Dermis microvascular lymphatic vessel endothelial cell (primary cell): ENCODE data around the gene ZNF273. TPM values are rescaled to one million over a fixed set of nuclear protein-coding genes. Genes with fewer than 3 reads are reported as not detected.

ENCODE experiments used
- DNase-seq, 2 donors: peaks; one replicate each; pipeline versions ENCODE4 v3.0.0 to v3.0.0-alpha.2; 2010; ENCODE audit warnings: low read depth in 2 of 2
- total RNA-seq: library from RNA; depleted of rRNA; stranded (reverse); fragments of >200 nt; gene quantifications from 2 replicates; pipeline ENCODE4 v1.2.1, GENCODE V29; 2014

ZNF273 gene
- total RNA-seq, 1 donor from 2014 or later, result 4.2 TPM

DNA sequence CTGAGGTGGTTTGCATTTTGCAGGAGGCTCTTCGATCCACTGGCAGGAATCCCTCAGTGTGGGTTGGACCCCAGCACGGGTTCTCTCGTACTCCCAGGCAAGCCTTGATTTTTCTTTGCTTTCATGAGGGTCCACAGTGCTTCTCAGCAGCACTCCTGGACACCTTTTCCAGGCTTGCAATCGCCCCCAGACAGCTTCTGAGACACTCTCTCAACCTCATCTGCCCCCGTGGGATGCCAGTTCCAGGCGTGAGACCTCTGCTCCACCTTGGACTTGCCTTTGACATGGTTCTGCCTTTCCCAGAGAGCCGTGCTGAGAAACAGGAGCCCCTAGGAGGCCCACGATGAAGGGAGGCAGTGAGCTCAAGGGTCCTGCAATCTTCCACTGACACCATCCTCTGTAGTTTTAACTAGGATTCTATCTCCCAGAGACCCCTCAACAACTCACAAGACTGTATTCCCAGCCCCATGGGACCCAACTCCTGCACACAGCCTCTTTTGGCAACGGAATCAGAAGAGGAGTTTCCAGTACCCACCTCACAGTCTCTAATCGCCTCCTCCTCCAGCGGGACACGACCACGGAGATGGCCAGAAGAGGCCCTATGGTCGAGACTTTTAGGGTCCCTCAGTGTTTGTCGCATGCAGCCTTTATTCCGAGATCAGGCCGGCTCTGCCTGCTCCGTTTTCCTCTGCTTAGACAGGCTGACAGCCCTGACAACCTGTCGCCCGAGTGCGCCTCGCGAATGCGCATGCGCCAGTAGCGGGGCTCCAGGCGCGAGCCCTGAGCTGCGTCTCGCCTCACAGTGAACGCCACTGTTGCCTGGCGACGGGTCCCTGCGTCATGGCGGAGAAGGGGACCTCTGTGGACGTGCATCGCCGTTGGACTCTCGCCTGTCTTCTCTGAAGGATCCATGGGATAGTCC is 26.0 kb upstream of the ZNF273 start:
- DNase-seq, result peak in 1 of 2 donors; percentile 31

DNA sequence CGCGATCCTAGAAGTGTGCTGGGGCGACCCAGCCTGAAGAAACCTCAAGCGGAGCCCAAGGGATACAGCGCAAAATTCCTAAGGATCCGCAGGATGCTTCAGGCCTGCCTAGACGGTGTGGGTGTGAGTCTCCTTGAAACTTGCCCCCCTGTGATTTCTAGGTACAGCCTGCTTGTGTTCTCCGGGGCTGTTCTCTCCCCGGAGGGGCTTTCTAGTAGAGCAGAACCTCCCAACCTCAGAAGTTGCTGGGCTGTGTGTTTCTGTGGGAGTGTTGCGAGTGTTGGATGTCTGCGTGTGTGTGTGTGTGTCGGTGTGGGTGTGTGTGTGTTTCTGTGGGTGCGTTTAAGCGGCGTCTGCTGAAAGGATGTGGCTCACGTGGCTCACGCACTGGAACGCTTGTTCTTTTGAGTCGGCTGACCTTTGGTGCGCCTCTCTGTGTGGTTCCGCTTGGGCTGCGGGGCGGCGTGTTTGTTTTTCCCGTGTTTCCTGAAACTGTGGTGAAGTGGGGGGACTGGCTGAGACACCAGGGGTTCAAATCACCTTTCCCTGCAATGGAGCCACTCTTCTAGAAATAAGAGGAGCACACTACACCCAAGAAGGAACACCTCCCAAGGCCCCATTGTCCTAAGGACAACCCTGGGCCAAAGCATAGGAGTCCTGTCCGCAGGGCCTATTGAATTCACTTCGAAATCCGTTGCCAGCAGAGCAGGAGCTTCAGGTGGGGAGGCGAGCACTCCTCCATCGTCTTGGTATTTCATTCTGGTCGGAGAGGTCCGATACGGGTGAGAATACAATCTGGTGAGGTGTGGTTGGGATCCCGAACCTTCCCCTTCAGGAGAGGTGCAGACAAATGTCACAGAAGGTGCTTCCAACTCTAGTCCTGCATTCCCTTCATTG is 25.1 kb upstream of the ZNF273 start:
- no peak for DNase-seq

GRCh38 chr7:64878684-64879083 is 24.4 kb upstream of the ZNF273 start:
- peak; percentile 92 to 95 for DNase-seq

GRCh38 chr7:64879086-64879730 is 23.9 kb upstream of the ZNF273 start:
- no peak for DNase-seq

- no peak for DNase-seq
Measured at GRCh38 chr7:64879800-64880199, 23.3 kb upstream of the ZNF273 start.

- DNase-seq, result no peak
Measured at GRCh38 chr7:64880322-64881297, 22.5 kb upstream of the ZNF273 start.

DNA sequence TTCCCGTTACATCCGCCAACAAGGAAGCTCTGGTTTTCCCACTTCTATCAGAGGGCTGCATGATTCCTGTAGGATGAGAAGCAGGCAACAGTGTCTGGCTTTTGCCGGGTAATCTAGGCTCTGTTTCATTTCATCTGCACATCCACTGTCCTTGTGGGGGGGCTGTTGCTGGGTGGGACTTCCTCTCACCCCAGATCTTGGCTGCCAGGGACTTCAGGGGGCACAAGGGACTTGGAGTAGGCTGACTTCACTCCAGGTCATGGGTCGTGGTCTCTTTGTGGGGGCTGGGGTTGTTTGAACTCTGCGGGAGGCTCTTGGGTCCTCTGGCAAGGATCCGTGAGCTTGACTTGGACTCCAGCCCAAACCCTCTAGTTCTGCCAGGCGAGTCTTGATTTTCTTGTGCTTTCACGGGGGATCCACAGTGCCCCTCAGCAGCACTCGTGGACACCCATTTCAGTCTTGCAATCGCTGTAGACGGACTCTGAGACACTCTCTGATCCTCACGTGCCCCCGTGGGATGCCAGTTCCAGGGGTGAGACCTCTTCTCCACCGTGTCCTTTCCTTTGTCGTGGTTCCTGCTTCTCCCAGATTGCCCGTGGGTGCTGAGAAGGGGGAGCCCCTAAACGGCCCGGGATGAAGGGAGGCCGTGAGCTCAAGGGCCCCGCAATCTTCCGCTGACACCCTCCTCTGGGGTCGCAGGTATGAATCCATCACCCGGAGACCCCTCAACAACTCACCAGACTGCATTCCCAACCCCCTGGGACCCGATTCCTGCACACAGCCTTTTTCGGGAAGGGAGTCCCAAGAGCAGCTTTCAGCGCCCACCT is 21.4 kb upstream of the ZNF273 start:
- DNase-seq, result no peak

- peak; percentile 37 to 61 for DNase-seq
Measured at GRCh38 chr7:64882341-64883112, 20.5 kb upstream of the ZNF273 start.

DNA sequence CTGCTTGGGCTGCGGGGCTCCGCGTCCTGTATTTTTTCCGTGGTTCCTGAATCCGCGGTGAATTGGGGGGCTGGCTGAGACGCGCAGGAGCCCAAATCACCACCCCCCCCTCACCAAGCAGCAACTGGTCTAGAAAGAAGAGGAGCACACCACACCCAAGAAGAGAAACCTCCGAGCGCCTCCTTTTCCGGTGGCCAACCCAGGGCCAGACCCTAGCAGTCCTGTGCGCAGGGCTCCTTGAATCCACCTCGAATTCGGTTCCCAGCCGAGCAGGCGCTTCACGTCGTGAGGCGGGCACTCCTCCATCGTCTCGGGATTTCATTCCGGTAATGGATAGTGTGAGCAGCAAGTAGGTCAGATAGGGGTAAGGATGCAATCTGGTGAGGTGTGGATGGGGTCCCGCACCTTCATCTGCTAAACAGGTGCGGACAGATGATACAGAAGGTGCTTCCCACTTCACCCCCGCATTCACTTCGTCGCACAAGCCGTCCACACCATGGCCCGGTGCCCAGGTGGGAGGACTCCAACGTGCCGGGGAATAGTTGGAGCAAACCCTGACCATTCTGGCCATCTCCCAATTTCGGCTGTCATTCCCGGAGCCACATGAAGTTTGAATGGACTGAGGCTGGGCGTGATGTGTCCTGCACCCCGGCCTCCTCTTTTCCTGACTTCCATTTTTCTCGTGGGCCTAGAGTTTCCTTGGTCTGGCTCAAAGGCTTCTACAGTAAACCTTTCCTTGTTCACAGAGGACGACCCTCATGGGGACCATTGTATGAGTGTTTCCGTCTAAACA is 19.8 kb upstream of the ZNF273 start:
- no peak for DNase-seq

DNA sequence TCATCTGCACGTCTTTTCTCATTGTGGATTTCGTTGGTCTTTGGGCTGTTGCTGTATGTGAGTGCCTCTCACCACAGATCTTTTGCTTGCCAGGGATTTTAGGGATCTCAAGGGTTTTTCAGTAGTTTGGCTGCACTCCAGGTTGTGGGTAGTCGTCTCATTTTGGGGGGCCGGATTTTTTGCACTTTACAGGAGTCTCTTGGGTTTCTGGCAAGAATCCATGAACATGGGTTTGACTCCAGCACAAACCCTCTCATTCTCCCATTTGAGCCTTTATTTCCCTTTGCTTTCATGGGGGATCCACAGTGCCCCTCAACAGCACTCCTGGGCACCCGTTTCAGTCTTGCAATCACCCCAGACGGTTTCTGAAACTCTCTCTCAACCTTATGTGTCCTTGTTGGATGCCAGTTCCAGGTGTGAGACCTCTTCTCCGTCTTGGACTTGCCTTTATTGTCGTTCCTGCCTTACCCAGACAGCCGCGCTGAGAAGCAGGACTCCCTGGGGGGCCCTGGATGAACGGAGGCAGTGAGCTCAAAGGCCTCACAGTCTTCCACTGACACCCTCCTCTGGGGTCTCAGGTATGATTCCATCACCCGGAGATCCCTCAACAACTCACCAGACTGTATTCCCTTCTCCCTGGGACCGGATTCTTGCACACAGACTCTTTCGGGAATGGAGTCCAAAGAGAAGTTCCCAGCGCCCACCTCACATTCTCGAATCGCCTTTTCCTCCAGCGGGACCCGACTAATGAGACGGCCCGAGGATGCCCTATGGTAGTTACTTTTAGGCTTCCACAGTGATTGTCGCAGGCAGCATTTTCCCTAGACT is 18.8 kb upstream of the ZNF273 start:
- no peak for DNase-seq

DNA sequence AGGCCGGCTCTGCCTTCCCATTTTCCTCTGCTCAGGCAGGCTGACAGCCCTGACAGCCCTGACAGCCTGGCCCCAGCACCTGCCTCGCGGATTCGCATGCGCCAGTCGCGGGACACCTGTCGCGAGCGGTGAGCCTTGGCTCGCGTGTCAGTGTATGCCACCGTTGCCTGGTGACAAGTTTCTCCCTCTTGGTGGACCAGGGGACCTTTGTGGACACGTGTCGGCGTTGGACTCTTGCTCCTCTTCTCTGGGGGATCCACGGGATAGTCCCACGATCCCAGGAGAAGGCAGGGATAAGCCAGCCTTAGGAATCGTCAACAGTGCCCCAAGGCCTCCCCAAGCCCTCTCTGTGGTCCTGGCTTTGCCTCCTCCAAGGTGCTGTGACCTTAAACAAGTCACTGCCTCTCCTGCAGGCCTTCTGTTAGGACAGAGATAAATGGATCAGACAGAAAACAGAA is 18.1 kb upstream of the ZNF273 start:
- no peak for DNase-seq

DNA sequence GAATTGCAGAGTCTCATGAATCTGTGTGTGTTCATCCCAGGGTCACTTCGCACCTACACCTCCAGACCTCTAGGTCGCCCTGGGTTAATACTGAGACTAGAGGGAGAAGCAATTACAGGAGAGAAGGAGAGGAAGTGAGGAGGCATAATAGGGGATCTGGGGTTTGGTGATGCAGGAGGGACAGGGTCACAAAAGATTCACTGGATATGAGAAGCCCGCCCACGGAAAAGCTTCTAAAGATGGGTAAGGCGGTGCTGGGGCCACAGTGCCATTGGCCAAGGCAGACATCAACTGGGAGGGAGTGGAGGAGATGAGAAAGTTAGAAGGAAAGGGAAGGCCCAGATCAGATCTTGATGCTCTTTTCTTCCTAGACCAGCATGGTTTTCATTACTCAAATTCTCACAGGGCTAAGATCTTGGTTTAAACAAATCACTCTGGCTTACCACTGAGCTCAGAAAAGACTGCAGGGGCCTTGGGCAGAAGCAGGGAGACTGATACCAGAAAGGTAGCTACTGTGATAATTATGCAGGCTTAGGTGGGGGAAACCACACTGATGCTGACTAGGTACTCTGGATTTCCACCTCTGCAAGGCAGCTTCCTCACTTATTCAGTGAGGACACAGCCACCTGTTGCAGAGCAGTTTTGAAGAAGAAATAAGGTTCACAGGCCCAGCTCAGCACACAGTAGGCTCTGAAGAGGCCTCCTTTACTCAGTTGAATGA is 17.4 kb upstream of the ZNF273 start:
- no peak for DNase-seq

- no peak for DNase-seq
Measured at GRCh38 chr7:64886956-64887545, 16.0 kb upstream of the ZNF273 start.

GRCh38 chr7:64887756-64888508 is 15.1 kb upstream of the ZNF273 start:
- no peak for DNase-seq

DNA sequence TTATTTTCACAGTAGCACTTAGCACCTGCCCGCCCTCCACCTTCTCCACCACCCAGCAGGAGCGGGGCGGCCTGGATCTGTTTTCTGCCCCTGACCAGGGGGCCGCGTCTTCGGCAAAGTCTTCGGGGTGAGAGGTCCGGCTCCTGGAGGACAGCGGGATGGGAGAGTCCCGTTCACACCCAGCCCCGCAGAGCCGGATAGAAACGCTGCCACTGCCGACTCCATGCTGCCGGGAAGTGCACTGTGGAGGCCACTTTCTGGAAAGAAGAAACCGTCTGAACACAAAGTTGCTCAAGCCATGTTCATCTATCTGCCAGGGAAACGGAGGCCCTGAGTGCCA is 14.5 kb upstream of the ZNF273 start:
- no peak for DNase-seq
